SK-N-MC (cell line): Measurements from ENCODE around the gene RBM26.
A peak's percentile ranks its signal among the peaks of the same experiment; 100 is the strongest.

ENCODE experiments used
- DNase-seq: peaks from one replicate; pipeline ENCODE4 v3.0.0-alpha.2; 2011; ENCODE audit warnings: low read depth, low spot score
- H3K27ac ChIP-seq: fragments of 200-600 bp; sonication (generic); 2 replicates; pipeline ENCODE4 v1.5.1; 2016; ENCODE audit warnings: mixed run types
- H3K36me3 ChIP-seq: fragments of 200-600 bp; sonication (generic); 2 replicates; pipeline ENCODE4 v1.6.1; 2017; ENCODE audit warnings: antibody characterized with exemption, low read length, mixed read lengths; ENCODE audit not compliant: insufficient read depth
- H3K4me3 ChIP-seq: fragments of 200-600 bp; sonication (generic); 2 replicates; pipeline ENCODE4 v1.5.1; 2016
- H3K9ac ChIP-seq: fragments of 200-600 bp; sonication (generic); 2 replicates; pipeline ENCODE4 v1.8.0; 2017; ENCODE audit warnings: mixed run types, mixed read lengths; ENCODE audit not compliant: insufficient read length
- H3K9me3 ChIP-seq: fragments of 200-600 bp; sonication (generic); 2 replicates; pipeline ENCODE4 v1.6.1; 2017; ENCODE audit warnings: low read depth, mild to moderate bottlenecking, antibody characterized with exemption, low read length, moderate library complexity, mixed read lengths
- EZH2 ChIP-seq: fragments of 200-600 bp; sonication (generic); IDR thresholded peaks from one replicate; pipeline ENCODE4 v1.6.1; 2017; ENCODE audit warnings: antibody characterized with exemption
- FOXP2 ChIP-seq: optimal IDR thresholded peaks from 2 replicates; pipeline ENCODE3; 2011; ENCODE audit warnings: mild to moderate bottlenecking, moderate library complexity; ENCODE audit not compliant: insufficient read depth; ENCODE audit errors: extremely low read length, control extremely low read depth
- POLR2AphosphoS5 ChIP-seq: IDR thresholded peaks from 2 replicates; pipeline ENCODE4 v1.6.1; 2012; ENCODE audit warnings: mild to moderate bottlenecking, low read depth, low read length, borderline replicate concordance

RBM26 gene

DNA sequence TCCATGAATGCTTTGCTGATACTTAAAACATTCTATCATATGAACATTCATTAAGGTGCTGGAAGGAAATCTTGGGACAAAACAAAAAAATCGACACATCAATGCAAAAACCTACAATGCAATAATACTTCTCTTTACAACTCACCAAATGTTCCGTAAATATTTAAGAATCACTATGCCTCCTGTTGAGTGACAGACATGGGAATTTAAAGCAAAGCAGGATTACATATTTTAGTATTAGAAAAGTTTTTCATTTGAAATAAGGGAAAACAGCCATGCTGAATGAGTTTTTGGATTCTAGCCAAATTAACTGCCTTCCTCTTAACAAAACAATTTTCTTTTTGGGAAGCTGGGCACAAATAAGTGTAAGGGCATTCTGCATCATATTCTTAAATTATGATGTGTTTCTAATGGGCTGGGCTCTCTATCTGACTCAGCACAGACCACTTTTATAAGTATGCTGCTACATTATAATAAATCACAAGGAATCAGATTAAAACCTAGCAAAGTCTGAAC lies 93.7 kb downstream of the RBM26 start:
- peaks cover 11% of the 10 kb centered on the region for H3K36me3 ChIP-seq
- no peak for DNase-seq
- TF ChIP-seq EZH2 (no peak), POLR2AphosphoS5 (no peak), FOXP2 (no peak)
- peak overlapping the region; percentile 60 for H3K27ac ChIP-seq
- H3K4me3 ChIP-seq: no peak overlapping the region
- no peaks in the 10 kb centered on the region for H3K9me3 ChIP-seq
- no peak overlapping the region for H3K9ac ChIP-seq

DNA sequence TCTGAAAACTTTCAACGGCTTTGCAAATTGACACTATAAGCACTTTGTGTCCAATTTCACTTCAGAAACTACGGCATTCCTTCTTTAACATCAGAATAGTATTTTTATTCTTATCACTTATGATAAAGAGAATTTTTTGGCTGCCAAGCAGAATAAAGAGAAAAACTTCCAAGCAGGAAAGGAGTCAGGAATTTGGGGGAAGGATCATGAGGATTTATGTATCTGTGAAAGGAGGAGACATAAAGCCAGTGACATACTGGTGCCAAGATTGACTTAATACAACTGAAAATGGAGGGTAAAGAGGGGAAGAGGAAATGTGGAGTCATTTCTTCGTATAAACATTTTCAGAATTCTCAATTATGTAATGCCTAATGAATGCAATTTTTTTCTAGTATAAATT lies 94.7 kb downstream of the RBM26 start:
- Histone ChIP-seq H3K4me3 (no peak overlapping the region), H3K36me3 (peaks cover 11% of the 10 kb centered on the region; the same call in 1 of the 2 replicates), H3K9ac (no peak overlapping the region), H3K27ac (0 out of 2 replicates have a peak overlapping the region, but pooled peaks have one; percentile 2), H3K9me3 (no peaks in the 10 kb centered on the region)
- TF ChIP-seq EZH2 (no peak), POLR2AphosphoS5 (no peak)
- no peak for DNase-seq

DNA sequence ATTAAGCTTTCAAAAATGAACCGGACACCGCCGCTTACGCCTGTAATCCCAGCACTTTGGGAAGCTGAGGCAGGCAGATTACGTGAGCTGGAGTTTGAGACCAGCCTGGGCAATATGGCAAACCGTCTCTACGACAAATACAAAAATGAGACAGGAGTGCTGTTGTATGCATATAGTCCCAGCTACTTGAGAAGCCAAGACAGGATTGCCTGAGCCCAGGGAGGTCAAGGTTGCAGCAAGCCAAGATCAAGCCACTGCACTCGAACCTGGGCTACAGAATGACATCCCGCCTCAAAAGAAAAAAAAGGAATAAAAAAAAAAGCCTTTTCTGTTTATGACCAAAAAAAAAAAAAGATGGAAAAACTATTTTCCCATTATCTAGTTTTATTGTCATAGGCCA lies 96.4 kb downstream of the RBM26 start:
- DNase-seq: no peak
- H3K27ac ChIP-seq: no peak overlapping the region
- no peak overlapping the region for H3K9ac ChIP-seq
- no peak for TF ChIP-seq EZH2
- TF ChIP-seq POLR2AphosphoS5: no peak; the same call in 1 of the 2 replicates
- no peak for TF ChIP-seq FOXP2
- no peaks in the 10 kb centered on the region for H3K9me3 ChIP-seq
- H3K36me3 ChIP-seq: peaks cover 4% of the 10 kb centered on the region; the same call in 1 of the 2 replicates
- H3K4me3 ChIP-seq: no peak overlapping the region

DNA sequence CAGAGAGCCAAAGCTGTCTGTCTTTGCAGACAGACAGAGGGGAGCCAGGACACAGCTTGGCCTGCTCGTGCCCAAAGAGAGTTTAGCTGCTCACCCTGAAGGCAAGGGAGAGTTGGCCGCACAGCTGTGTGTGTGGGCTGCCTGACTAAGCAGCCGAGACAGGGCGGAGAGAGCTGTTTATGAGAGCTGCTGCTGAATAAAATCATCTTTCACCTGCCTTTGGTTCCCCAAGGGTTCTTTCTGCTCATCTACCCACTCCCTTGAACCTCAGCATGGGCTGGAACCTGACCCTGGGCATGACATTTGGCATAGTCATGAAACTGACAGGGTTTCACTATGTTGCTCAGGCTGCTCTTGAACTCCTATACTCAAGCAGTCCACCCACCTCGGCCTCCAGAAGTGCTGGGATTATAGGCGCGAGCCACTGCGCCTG lies 98.2 kb downstream of the RBM26 start:
- H3K9ac ChIP-seq: no peak overlapping the region
- no peaks in the 10 kb centered on the region for H3K36me3 ChIP-seq
- H3K4me3 ChIP-seq: no peak overlapping the region
- H3K27ac ChIP-seq: no peak overlapping the region
- H3K9me3 ChIP-seq: no peaks in the 10 kb centered on the region
- DNase-seq: no peak
- TF ChIP-seq EZH2: no peak
- peak; percentile 51 for TF ChIP-seq POLR2AphosphoS5
- TF ChIP-seq FOXP2: no peak

DNA sequence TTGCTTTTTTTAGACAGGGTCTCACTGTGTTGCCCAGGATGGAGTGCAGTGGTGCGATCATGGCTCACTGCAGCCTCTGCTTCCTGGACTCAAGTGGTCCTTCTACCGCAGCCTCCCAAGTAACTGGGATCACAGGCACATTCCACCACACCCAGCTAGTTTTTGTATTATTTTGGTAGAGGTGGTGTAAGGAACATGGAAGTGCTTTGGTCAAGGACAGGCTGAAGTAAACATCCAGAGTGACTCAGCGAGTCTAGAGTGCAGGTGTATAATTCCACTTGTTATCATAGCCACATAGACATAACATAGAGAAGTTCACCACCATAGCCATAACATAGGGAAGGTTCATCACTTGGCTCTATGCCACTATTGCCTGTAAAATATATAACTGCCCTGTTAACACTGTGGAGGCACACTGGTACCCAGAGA lies 98.6 kb downstream of the RBM26 start:
- Histone ChIP-seq H3K27ac (no peak overlapping the region), H3K36me3 (no peaks in the 10 kb centered on the region), H3K9me3 (no peaks in the 10 kb centered on the region), H3K4me3 (no peak overlapping the region), H3K9ac (no peak overlapping the region)
- no peak for TF ChIP-seq FOXP2
- TF ChIP-seq EZH2: no peak
- TF ChIP-seq POLR2AphosphoS5: no peak
- DNase-seq: no peak

DNA sequence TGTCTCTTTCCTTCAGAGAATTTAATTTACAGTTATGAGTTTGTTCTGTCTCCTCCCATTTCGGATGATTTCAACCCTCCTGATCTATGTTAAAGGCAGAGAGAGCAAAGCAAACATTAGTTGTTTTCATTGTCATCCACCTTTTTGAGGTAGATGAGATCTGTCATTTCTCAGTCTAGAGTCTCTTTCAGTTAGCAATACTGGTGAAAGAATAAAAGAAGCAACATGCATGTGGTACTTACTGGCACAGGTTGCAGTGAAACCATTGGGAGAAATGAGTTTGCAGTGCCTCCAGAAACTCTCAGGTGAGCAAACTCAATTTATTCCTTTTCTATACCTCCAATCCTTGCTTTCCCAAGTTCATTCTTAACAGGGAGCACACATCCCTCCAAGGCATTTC lies 99.4 kb downstream of the RBM26 start:
- H3K4me3 ChIP-seq: no peak overlapping the region
- no peaks in the 10 kb centered on the region for H3K9me3 ChIP-seq
- no peaks in the 10 kb centered on the region for H3K36me3 ChIP-seq
- H3K27ac ChIP-seq: no peak overlapping the region
- TF ChIP-seq FOXP2: no peak
- no peak for TF ChIP-seq POLR2AphosphoS5
- TF ChIP-seq EZH2: no peak
- H3K9ac ChIP-seq: no peak overlapping the region
- DNase-seq: no peak

DNA sequence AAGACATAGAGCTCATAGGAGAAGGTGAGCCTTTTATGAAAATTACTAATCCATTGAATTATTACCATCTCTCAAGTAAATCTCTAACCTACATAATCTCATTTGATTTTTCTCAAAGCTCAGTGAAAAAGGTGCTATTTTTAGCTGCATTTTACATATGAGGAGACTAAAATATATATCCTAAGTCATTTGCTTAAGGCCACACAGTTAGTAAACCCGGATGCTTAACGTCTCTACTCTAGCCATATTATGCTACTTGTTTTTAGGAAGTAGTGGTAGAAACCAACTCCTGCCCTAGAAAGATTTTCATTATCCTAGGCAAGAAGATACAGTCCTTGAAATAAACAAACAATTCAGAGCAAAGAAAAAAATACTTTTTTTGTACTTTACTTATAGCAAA lies 108.9 kb downstream of the RBM26 start:
- no peak overlapping the region for H3K4me3 ChIP-seq
- no peak overlapping the region for H3K27ac ChIP-seq
- H3K36me3 ChIP-seq: no peaks in the 10 kb centered on the region
- H3K9ac ChIP-seq: no peak overlapping the region
- no peak for DNase-seq
- H3K9me3 ChIP-seq: no peaks in the 10 kb centered on the region
- TF ChIP-seq POLR2AphosphoS5 (no peak), EZH2 (no peak), FOXP2 (no peak)

DNA sequence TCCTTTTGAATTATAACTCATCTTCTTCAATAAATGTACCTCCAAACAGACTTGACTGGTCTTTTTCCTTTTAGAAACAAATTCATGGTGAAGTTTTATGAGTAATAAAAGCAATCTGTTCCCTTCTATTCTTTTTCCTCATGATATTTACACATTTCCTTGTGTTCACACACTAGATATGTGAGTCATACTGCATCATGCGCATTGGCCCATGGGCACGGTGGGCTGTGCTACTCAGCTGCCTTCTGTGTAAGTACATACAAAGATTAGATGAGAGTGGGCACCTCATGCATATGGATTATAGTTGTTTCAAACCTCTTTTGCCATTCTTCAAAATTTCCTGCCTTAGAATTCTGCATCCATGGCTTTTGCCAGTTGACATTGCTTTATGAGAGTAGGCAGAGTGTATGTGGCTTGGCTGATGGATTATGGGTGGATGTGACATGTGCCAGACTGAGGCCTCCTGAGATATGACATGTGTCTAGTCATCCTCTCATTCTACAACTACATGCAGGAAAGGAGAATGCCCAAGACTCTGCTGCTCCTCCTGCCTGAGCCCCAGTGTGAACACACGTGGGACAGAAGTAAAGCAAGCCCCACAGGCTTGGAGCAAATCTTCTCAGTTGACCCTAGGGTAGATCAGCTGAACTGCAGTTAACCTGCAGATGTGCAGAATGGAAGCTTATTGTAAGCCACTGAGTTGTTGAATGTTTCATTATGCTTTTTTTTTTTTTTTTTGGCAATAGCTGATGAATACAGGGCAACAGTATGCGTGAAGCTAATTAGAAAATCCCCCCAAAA lies 109.9 kb downstream of the RBM26 start:
- Histone ChIP-seq H3K36me3 (no peaks in the 10 kb centered on the region), H3K9ac (no peak overlapping the region), H3K27ac (no peak overlapping the region), H3K4me3 (no peak overlapping the region), H3K9me3 (no peaks in the 10 kb centered on the region)
- DNase-seq: no peak
- TF ChIP-seq EZH2 (no peak), POLR2AphosphoS5 (no peak), FOXP2 (no peak)

DNA sequence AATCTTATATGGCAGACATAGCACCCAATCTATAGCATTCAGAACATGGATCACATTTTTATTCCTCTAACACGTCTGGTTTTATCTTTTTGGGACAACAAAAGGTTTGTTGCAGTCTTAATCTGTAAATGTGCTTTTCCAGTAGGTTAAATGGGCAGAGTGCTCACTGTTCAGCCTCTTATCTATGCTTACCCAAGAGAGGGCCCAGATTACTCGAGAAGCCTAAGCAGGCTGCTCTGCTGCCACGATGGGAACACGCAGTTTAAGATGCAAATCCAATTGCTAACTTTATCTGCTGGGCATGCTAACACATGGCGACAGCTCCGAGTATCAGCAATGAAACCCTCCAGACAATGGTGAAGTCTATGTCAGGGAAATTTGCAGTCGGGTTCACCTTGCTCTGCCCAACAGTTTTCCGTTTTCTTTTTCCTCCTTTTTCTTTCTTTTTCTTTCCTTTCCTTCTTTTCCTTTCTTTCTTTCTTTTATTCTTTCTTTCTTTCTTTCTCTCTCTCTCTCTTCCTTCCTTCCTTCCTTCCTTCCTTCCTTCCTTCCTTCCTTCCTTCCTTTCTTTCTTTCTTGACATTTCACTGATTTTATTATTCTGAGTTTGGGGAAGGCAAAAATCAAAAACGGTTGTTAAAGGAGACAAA lies 115.3 kb downstream of the RBM26 start:
- no peak overlapping the region for H3K9ac ChIP-seq
- H3K36me3 ChIP-seq: no peaks in the 10 kb centered on the region
- no peak for TF ChIP-seq EZH2
- no peak for TF ChIP-seq POLR2AphosphoS5
- no peak for TF ChIP-seq FOXP2

More for the DNA sequence above, 115.3 kb downstream of the RBM26 start:
- no peak overlapping the region for H3K4me3 ChIP-seq
- no peaks in the 10 kb centered on the region for H3K9me3 ChIP-seq
- H3K27ac ChIP-seq: no peak overlapping the region
- DNase-seq: no peak
